Measurements from ENCODE around the gene SV2C.

Gene SV2C

GRCh38 chr5:76388791-76389512 is 305.8 kb downstream of the SV2C start:
- no peak for DNase-seq

GRCh38 chr5:76389513-76390154 is 306.5 kb downstream of the SV2C start:
- no peak for DNase-seq

- DNase-seq: no peak
These were observed 307.8 kb downstream of the SV2C start for GRCh38 chr5:76391014-76391413.

GRCh38 chr5:76393035-76393680 is 310.0 kb downstream of the SV2C start:
- no peak for DNase-seq

- DNase-seq: no peak
These were observed 314.0 kb downstream of the SV2C start for GRCh38 chr5:76397200-76397599.

GRCh38 chr5:76399268-76399667 is 316.1 kb downstream of the SV2C start:
- no peak for DNase-seq

DNA sequence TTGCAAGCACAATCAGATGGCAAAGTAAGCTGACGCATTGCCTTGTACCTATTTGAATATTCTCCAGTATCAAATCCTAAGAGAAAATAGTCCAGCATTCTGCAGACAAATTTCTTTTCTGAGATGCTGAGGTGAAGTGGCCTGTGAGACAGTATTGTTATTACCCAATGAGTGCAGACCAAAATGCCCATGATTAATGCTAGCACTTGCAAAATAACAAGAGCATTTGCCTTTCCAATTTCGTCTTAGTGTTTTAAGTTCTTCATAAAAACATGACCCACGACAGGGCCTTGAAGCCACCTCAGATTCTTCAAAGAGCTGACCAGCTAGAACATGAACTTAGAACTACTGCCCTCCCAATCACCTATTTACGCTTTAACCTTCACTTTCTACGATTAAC is 317.3 kb downstream of the SV2C start:
- DNase-seq: no peak

GRCh38 chr5:76401801-76402250 is 318.6 kb downstream of the SV2C start:
- no peak for DNase-seq

- peak; percentile 93 for DNase-seq
These were observed 319.2 kb downstream of the SV2C start for GRCh38 chr5:76402251-76402885.

DNA sequence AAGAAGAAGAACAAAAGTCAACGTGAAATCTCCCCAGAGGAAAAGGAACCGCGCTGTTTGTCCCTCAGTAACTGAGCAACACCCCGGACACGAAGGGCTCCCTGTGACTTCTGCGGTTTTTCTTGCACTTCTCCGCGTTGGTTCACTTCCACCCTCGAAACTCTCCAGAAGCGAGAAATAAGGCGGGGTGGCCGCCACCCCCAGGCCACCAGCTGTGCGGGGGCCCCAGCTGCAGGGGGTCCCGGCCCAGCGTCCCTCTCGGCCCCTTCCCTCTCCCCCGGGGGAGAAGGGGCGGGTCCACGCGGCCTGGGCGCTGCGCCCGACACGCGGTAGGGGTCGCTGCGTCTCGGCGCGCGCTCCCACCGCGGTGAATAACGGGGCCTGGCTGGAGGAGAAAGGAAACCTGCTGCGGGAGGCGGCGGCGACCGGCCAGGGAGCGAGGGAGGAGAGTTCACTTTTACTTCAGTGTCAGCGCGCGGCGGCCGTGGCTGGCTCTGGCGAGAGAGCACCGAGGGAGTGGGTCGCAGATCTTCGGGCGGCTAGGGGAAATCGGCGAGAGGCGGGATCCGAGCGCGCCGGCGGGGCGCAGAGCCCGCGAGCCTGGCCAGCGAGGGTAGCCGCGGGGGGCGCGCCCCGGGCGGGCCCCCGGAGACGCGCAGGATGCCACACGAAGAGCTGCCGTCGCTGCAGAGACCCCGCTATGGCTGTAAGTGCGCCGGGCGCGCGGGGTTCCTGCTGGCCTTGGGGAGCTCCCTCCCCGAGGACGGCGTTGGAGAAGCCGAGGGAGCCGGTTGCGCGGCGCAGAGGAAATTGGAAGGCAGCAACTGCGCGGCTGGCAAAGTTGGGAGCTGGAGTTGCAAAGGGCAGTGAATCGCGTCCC is 319.9 kb downstream of the SV2C start, which contains the start of gene IQGAP2:
Gene IQGAP2, plus strand, starts transcription at position 400 of the 880 bp plus-strand sequence. Its CDS starts 261 bp downstream, at position 661.
- DNase-seq: peak; percentile 89

All from GDM1 (cell line).